Loucy (cell line): ENCODE results near the gene SH3RF1.

ENCODE experiments used
- H2AFZ ChIP-seq: fragments of 200-600 bp; sonication (generic); 2 replicates; pipeline ENCODE4 v1.6.0; 2016; ENCODE audit warnings: antibody characterized with exemption, mild to moderate bottlenecking, low read length, moderate library complexity
- H3F3A ChIP-seq: fragments of 200-600 bp; 2 replicates; pipeline ENCODE4 v1.6.0; 2016; ENCODE audit warnings: antibody characterized with exemption, low read depth, mild to moderate bottlenecking
- H3K27me3 ChIP-seq: fragments of 200-600 bp; sonication (generic); 2 replicates; pipeline ENCODE4 v1.6.1; 2014; ENCODE audit warnings: low read length, mild to moderate bottlenecking; ENCODE audit not compliant: insufficient read depth, poor library complexity, severe bottlenecking
- H3K36me3 ChIP-seq: fragments of 200-600 bp; sonication (generic); 2 replicates; pipeline ENCODE4 v1.6.1; 2016; ENCODE audit warnings: low read length; ENCODE audit not compliant: insufficient read depth
- H3K4me1 ChIP-seq: fragments of 200-600 bp; sonication (generic); 2 replicates; pipeline ENCODE4 v1.5.1; 2014; ENCODE audit warnings: low read length, mild to moderate bottlenecking; ENCODE audit not compliant: insufficient read depth, poor library complexity, severe bottlenecking
- H3K4me2 ChIP-seq: fragments of 200-600 bp; sonication (generic); 2 replicates; pipeline ENCODE4 v1.6.0; 2014; ENCODE audit warnings: antibody characterized with exemption, low read length, low read depth, mild to moderate bottlenecking; ENCODE audit not compliant: poor library complexity, severe bottlenecking
- H3K4me3 ChIP-seq: fragments of 200-600 bp; sonication (generic); 2 replicates; pipeline ENCODE4 v1.5.1; 2014; ENCODE audit warnings: low read length, mild to moderate bottlenecking, mixed read lengths; ENCODE audit not compliant: poor library complexity, severe bottlenecking
- H3K79me2 ChIP-seq: fragments of 200-600 bp; sonication (generic); 2 replicates; pipeline ENCODE4 v1.6.1; 2014; ENCODE audit warnings: low read length; ENCODE audit not compliant: insufficient read depth
- H3K9ac ChIP-seq: fragments of 200-600 bp; sonication (generic); 2 replicates; pipeline ENCODE4 v1.6.0; 2014; ENCODE audit warnings: mild to moderate bottlenecking, low read depth, low read length, moderate library complexity; ENCODE audit not compliant: poor library complexity, severe bottlenecking
- H3K9me2 ChIP-seq: fragments of 200-600 bp; sonication (generic); replicated peaks from 2 replicates; pipeline ENCODE4 v1.6.1; 2016; ENCODE audit warnings: low read depth, low read length, mixed read lengths
- H3K9me3 ChIP-seq: fragments of 200-600 bp; sonication (generic); 2 replicates; pipeline ENCODE4 v1.6.1; 2014; ENCODE audit warnings: mild to moderate bottlenecking, antibody characterized with exemption, low read length, low read depth; ENCODE audit not compliant: insufficient read depth
- H4K20me1 ChIP-seq: fragments of 200-600 bp; sonication (generic); 2 replicates; pipeline ENCODE4 v1.6.0; 2014; ENCODE audit warnings: antibody characterized with exemption, low read length, mild to moderate bottlenecking; ENCODE audit not compliant: insufficient read depth, poor library complexity, severe bottlenecking
- CTCF ChIP-seq: fragments of 200-600 bp; sonication (generic); conservative IDR thresholded peaks from 2 replicates; pipeline ENCODE4 v1.5.1; 2014; ENCODE audit warnings: mild to moderate bottlenecking, antibody characterized with exemption, low read length
- EZH2phosphoT487 ChIP-seq: fragments of 200-600 bp; IDR thresholded peaks from 2 replicates; pipeline ENCODE4 v1.6.1; 2018; ENCODE audit warnings: antibody characterized with exemption, mild to moderate bottlenecking, moderate library complexity, borderline replicate concordance

Gene SH3RF1

GRCh38 chr4:169136796-169137557 is 133.8 kb downstream of the SH3RF1 start:
- no peaks in the 10 kb centered on the region for H3K9me2 ChIP-seq
- H3K9me3 ChIP-seq: no peaks in the 10 kb centered on the region
- no peaks in the 10 kb centered on the region for H3K4me1 ChIP-seq
- TF ChIP-seq EZH2phosphoT487 (no peak), CTCF (no peak)
- peaks cover 15% of the 10 kb centered on the region; the same call in 1 of the 2 replicates for H3K36me3 ChIP-seq
- no peak overlapping the region for H3K9ac ChIP-seq
- H3K27me3 ChIP-seq: no peaks in the 10 kb centered on the region
- no peak overlapping the region for H2AFZ ChIP-seq
- no peak overlapping the region for H3K4me2 ChIP-seq
- no peaks in the 10 kb centered on the region for H3F3A ChIP-seq
- H4K20me1 ChIP-seq: no peaks in the 10 kb centered on the region
- no peaks in the 10 kb centered on the region for H3K79me2 ChIP-seq
- H3K4me3 ChIP-seq: no peak overlapping the region

DNA sequence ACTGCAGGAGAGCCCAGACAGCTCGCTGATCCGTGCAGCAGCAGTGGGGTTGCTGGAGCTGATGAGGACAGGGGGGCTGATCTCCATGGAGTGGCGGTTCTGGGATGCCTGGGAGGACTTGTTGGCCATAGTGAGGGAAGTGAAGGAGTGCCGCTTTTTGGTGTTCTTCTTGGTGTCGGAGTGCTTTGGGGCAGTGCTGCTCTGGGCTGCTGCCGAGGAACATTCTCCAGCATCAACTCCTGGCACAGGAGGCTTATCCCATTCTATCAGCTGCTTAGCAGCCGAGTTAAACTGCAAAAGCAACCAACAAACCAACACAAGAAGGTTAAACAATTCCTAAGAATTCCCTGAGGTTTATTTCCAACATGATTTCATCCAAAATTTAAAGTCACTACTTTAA is 134.4 kb downstream of the SH3RF1 start:
- Histone ChIP-seq H3K4me3 (no peak overlapping the region), H3K79me2 (no peaks in the 10 kb centered on the region), H4K20me1 (no peaks in the 10 kb centered on the region), H3K9me2 (no peaks in the 10 kb centered on the region), H3K9me3 (no peaks in the 10 kb centered on the region), H3K4me1 (no peaks in the 10 kb centered on the region), H3F3A (no peaks in the 10 kb centered on the region), H3K36me3 (peaks cover 16% of the 10 kb centered on the region; the same call in 1 of the 2 replicates), H3K27me3 (no peaks in the 10 kb centered on the region), H2AFZ (no peak overlapping the region), H3K4me2 (no peak overlapping the region), H3K9ac (no peak overlapping the region)
- no peak for TF ChIP-seq CTCF
- TF ChIP-seq EZH2phosphoT487: no peak

DNA sequence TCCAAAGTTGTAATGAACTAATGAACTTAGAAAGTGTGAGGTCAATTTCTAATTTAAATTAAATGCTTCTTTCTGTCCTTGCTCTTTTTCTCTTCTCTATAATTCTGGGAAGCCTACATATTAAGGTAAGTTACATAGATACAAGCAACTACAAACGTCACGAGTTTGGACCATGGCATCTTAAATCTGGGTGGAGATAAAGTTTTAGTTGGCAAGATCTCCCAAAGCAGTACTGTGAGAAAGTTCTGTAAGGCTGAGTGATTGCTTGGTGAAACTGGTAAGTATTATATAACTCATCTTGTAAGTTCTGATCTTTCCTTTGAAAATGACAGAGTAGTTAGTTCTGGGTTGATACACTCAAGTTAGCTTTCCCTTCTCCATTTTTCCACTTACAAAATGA is 135.0 kb downstream of the SH3RF1 start:
- H3K36me3 ChIP-seq: peaks cover 16% of the 10 kb centered on the region; the same call in 1 of the 2 replicates
- no peaks in the 10 kb centered on the region for H3K9me2 ChIP-seq
- H3K4me1 ChIP-seq: no peaks in the 10 kb centered on the region
- no peak overlapping the region for H3K4me2 ChIP-seq
- H3K79me2 ChIP-seq: no peaks in the 10 kb centered on the region
- H2AFZ ChIP-seq: no peak overlapping the region
- no peak overlapping the region for H3K4me3 ChIP-seq
- no peaks in the 10 kb centered on the region for H3F3A ChIP-seq
- no peaks in the 10 kb centered on the region for H3K9me3 ChIP-seq
- TF ChIP-seq CTCF (no peak), EZH2phosphoT487 (no peak)
- no peak overlapping the region for H3K9ac ChIP-seq
- no peaks in the 10 kb centered on the region for H3K27me3 ChIP-seq
- H4K20me1 ChIP-seq: no peaks in the 10 kb centered on the region
